22Rv1 (cell line): Measurements from ENCODE around the gene LRSAM1.

Experiments
- ZFX ChIP-seq: fragments of 450-650 bp; IDR thresholded peaks from 2 replicates; pipeline ENCODE4 v1.6.1; 2017; ENCODE audit warnings: antibody characterized with exemption, borderline replicate concordance
- TF ChIP-seq, protein P1 (sequence below): fragments of 450-650 bp; IDR thresholded peaks from 2 replicates; pipeline ENCODE4 v1.5.1; 2017; ENCODE audit warnings: mild to moderate bottlenecking

DNA sequence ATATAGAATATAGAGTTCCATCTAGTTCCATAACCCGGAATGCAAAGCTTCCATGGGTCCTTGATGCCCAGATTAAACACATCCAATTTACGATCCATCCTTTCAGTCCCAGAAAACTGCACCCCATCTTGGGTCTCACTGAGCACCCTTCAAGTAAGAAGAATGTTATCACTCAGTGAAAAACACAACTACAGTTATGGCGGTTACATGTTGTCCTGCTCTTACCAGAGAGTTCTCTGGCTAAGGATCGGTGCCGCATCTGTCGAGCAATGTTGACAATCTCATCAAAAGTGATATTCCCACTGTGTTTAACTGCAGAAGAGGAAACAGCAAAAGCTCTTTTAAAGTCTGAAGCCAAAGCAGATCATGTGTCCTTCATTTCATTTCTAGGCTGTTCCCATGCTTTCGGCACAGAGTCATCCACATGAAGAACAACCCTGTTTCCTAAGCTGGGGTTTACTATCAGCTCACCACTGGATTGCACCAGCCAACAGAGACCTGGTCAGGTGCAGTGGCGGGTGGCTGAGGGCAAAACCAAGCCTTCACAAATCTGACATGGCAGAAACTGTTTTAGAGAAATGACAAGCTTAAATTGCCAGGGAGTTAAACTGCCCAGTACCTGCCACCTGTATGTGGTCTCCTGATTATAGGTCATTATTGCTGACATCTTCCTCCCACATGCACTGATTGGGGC is 3.1 kb upstream of the LRSAM1 start:
- TF ChIP-seq, protein P1, sequence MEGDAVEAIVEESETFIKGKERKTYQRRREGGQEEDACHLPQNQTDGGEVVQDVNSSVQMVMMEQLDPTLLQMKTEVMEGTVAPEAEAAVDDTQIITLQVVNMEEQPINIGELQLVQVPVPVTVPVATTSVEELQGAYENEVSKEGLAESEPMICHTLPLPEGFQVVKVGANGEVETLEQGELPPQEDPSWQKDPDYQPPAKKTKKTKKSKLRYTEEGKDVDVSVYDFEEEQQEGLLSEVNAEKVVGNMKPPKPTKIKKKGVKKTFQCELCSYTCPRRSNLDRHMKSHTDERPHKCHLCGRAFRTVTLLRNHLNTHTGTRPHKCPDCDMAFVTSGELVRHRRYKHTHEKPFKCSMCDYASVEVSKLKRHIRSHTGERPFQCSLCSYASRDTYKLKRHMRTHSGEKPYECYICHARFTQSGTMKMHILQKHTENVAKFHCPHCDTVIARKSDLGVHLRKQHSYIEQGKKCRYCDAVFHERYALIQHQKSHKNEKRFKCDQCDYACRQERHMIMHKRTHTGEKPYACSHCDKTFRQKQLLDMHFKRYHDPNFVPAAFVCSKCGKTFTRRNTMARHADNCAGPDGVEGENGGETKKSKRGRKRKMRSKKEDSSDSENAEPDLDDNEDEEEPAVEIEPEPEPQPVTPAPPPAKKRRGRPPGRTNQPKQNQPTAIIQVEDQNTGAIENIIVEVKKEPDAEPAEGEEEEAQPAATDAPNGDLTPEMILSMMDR, result no peak
- no peak for TF ChIP-seq ZFX
